ENCODE results near the gene SMIM45.

The SMIM45 gene

GRCh38 chr22:41939981-41940831, 11.7 kb upstream of the SMIM45 start:
- FAIRE-seq (no peak), DNase-seq (ENCODE audit: low read depth in 1 of 2, low spot score in 2 of 2) (no peak)
- no peak overlapping the region; a peak in 2 of 7 replicates for H3K9ac ChIP-seq (replicated peaks in 1 of 4; ENCODE audit: extremely low read depth in 1 of 4, low read depth in 3 of 4, low read length in 3 of 4)

More at GRCh38 chr22:41939981-41940831, 11.7 kb upstream of the SMIM45 start:
- Histone ChIP-seq H3K4ac (replicated peaks; ENCODE audit: insufficient read length, low read depth, low read length) (no peak overlapping the region), H3K36me3 (ENCODE audit: control insufficient read depth in 2 of 4, insufficient read depth in 4 of 4, low read length in 3 of 4) (peaks cover 27 to 56% (median 46%) of the 10 kb centered on the region in 4 experiments), H2BK5ac (ENCODE audit: low read depth, low read length) (no peak overlapping the region), H2AFZ (ENCODE audit: low read length) (no peak overlapping the region), H2BK12ac (ENCODE audit: low read depth, low read length) (no peak overlapping the region), H3K27me3 (replicated peaks in 1 of 4; ENCODE audit: control insufficient read depth in 3 of 4, extremely low read depth in 1 of 4, insufficient read depth in 3 of 4, low read length in 3 of 4) (no peaks in the 10 kb centered on the region), H2AK5ac (ENCODE audit: low read depth, low read length) (no peak overlapping the region), H2BK120ac (replicated peaks; ENCODE audit: low read depth, low read length) (no peak overlapping the region), H4K8ac (ENCODE audit: extremely low read depth, insufficient read depth, low read length) (0 out of 2 replicates have a peak overlapping the region, but pooled peaks have one; percentile 52), H3K27ac (ENCODE audit: low read depth, low read length) (no peak overlapping the region), H4K91ac (replicated peaks; ENCODE audit: insufficient read length, low read length) (no peak overlapping the region), H3K18ac (ENCODE audit: extremely low read depth, low read length) (no peak overlapping the region; the same call in none of the 2 replicates), H3K4me1 (replicated peaks in 1 of 4; ENCODE audit: control insufficient read depth in 3 of 4, insufficient read depth in 4 of 4, low read length in 3 of 4) (peaks cover 0 to 2% (median under 1%) of the 10 kb centered on the region in 4 experiments; a peak in 3 of 7 replicates), H3K23me2 (ENCODE audit: low read depth, low read length) (no peaks in the 10 kb centered on the region), H3K79me2 (ENCODE audit: control insufficient read depth in 1 of 2, insufficient read depth in 2 of 2, low read length in 2 of 2) (0 out of 4 replicates have a peak, but pooled peaks cover 0 to 2% of the 10 kb centered on the region in 2 experiments), H3K79me1 (ENCODE audit: low read depth, low read length) (peaks cover 5% of the 10 kb centered on the region), H4K20me1 (replicated peaks in 1 of 2; ENCODE audit: control insufficient read depth in 1 of 2, insufficient read depth in 2 of 2, low read length in 2 of 2) (peaks cover 14 to 22% of the 10 kb centered on the region in 2 experiments), H4K5ac (ENCODE audit: insufficient read length, low read depth, low read length) (no peak overlapping the region), H3K9me3 (ENCODE audit: insufficient read depth in 2 of 2, low read depth in 1 of 2, low read length in 1 of 2) (no peaks in the 10 kb centered on the region), H3K23ac (ENCODE audit: insufficient read length) (no peak overlapping the region), H2BK15ac (ENCODE audit: low read length) (no peak overlapping the region), H3K4me3 (ENCODE audit: extremely low read depth in 1 of 4, insufficient read depth in 2 of 4, low read depth in 3 of 4, low read length in 4 of 4) (no peak overlapping the region), H3K56ac (replicated peaks; ENCODE audit: insufficient read length, low read depth, low read length) (no peak overlapping the region), H2BK20ac (ENCODE audit: low read length) (no peak overlapping the region), H3K4me2 (ENCODE audit: insufficient read depth in 1 of 2, low read depth in 2 of 2, low read length in 2 of 2) (no peak overlapping the region), H3K14ac (ENCODE audit: insufficient read length) (no peak overlapping the region)
- WGBS, 2 experiments (ENCODE audit: extremely low coverage in 1 of 2, insufficient coverage in 1 of 2, insufficient read length in 1 of 2, insufficient replicate concordance in 2 of 2, low coverage in 1 of 2, low lambda C conversion rate in 2 of 2, missing lambda C conversion rate in 1 of 2), result 92% methylated on average over 13 of the region's 13 CpGs; no CpG with 5 or more reads in 1 of the 2 experiments
- TF ChIP-seq MAX (IDR thresholded peaks at IDR 0.05) (no peak), BCL11A (IDR thresholded peaks at IDR 0.05; ENCODE audit: low read depth in 2 of 2, low read length in 2 of 2) (no peak), PHF8 (conservative IDR thresholded peaks at IDR 0.05; ENCODE audit: low read depth, low read length) (no peak), JUN (IDR thresholded peaks at IDR 0.05; ENCODE audit: low read depth, low read length) (no peak), BACH1 (IDR thresholded peaks at IDR 0.05; ENCODE audit: low read length) (no peak), EZH2 (IDR thresholded peaks at IDR 0.05; ENCODE audit: low read depth, low read length, severe bottlenecking) (no peak), SIRT6 (IDR thresholded peaks at IDR 0.05; ENCODE audit: low read length) (no peak), NRF1 (IDR thresholded peaks at IDR 0.05; ENCODE audit: low read depth, low read length) (no peak), SP4 (IDR thresholded peaks at IDR 0.05; ENCODE audit: low read length) (no peak), ATF3 (IDR thresholded peaks at IDR 0.05; ENCODE audit: insufficient read depth, low read depth, low read length) (no peak), CREB1 (IDR thresholded peaks at IDR 0.05) (no peak)
- ChIA-PET POLR2A (ENCODE audit: partially characterized antibody) (interaction anchor here (1.0 to 2.0 kb wide), 5 partner anchors 12 to 31 kb away, joined by 3 to 17 read pairs (median 4); partner anchors contain the start of gene TNFRSF13C), CTCF (ENCODE audit: partially characterized antibody) (interaction anchor here (0.7 to 6.3 kb wide), 31 partner anchors 9 to 662 kb away, joined by 3 to 77 read pairs (median 4); partner anchors contain the start of genes SMIM45 and TNFRSF13C)

All from H1 (cell line).